HepG2 (cell line): ENCODE measurements around the gene WDR81. TPM values are rescaled to one million over a fixed set of nuclear protein-coding genes. Genes with fewer than 3 reads are reported as not detected.

ENCODE experiments used
- CBX5 ChIP-seq: sonication (generic); formaldehyde crosslinking; IDR thresholded peaks from 2 replicates; pipeline ENCODE4 v1.4.0; 2020; ENCODE audit warnings: missing genetic modification reagents, borderline replicate concordance
- EHMT2 ChIP-seq: fragments of 200-600 bp; sonication (generic); IDR thresholded peaks from 2 replicates; pipeline ENCODE4 v1.7.0; 2017; ENCODE audit warnings: antibody characterized with exemption, low read depth, low read length, borderline replicate concordance
- MEIS2 ChIP-seq: sonication (generic); formaldehyde crosslinking; IDR thresholded peaks from 2 replicates; pipeline ENCODE4 v1.9.0; 2021; ENCODE audit warnings: mild to moderate bottlenecking, missing genetic modification reagents
- NCOR1 ChIP-seq: fragments of 200-600 bp; sonication (generic); IDR thresholded peaks from 2 replicates; pipeline ENCODE4 v1.7.0; 2017; ENCODE audit warnings: antibody characterized with exemption, low read length, borderline replicate concordance
- NFE2L1 ChIP-seq: sonication (generic); formaldehyde crosslinking; IDR thresholded peaks from 2 replicates; pipeline ENCODE4 v1.4.0; 2020; ENCODE audit warnings: missing genetic modification reagents, mild to moderate bottlenecking, borderline replicate concordance
- RAD21 ChIP-seq: fragments of 450-650 bp; formaldehyde crosslinking; IDR thresholded peaks from 2 replicates; pipeline ENCODE4 v1.5.0; 2020; ENCODE audit warnings: mild to moderate bottlenecking
- RFX5 ChIP-seq: IDR thresholded peaks from 2 replicates; pipeline ENCODE4 v1.6.1; 2011; ENCODE audit warnings: low read depth, low read length, improper control_type of control experiment
- SMAD3 ChIP-seq: sonication (generic); formaldehyde crosslinking; IDR thresholded peaks from 2 replicates; pipeline ENCODE4 v1.4.0; 2020; ENCODE audit warnings: missing genetic modification reagents
- TCF7L2 ChIP-seq: IDR thresholded peaks from 2 replicates; pipeline ENCODE4 v1.6.1; 2011; ENCODE audit warnings: mild to moderate bottlenecking, low read depth, low read length, moderate library complexity
- TMF1 ChIP-seq: sonication (generic); formaldehyde crosslinking; IDR thresholded peaks from 2 replicates; pipeline ENCODE4 v1.8.1; 2022; ENCODE audit warnings: low read depth, missing genetic modification reagents
- ZBTB8A ChIP-seq: sonication (generic); formaldehyde crosslinking; IDR thresholded peaks from 2 replicates; pipeline ENCODE4 v1.4.0; 2020; ENCODE audit warnings: mild to moderate bottlenecking, low read depth, missing genetic modification reagents, borderline replicate concordance
- ZKSCAN1 ChIP-seq: fragments of 150-350 bp; IDR thresholded peaks from 2 replicates; pipeline ENCODE4 v1.6.1; 2014; ENCODE audit warnings: low read length
- ZKSCAN8 ChIP-seq: IDR thresholded peaks from 2 replicates; pipeline ENCODE4 v1.6.1; 2016; ENCODE audit warnings: borderline replicate concordance, missing genetic modification reagents, missing compliant biosample characterization
- ZNF12 ChIP-seq: sonication (generic); formaldehyde crosslinking; IDR thresholded peaks from 2 replicates; pipeline ENCODE4 v1.5.0; 2020; ENCODE audit warnings: missing genetic modification reagents
- ZNF180 ChIP-seq: sonication (generic); formaldehyde crosslinking; IDR thresholded peaks from 2 replicates; pipeline ENCODE4 v1.4.0; 2020; ENCODE audit warnings: low read depth, missing genetic modification reagents, borderline replicate concordance
- ZNF225 ChIP-seq: sonication (generic); formaldehyde crosslinking; IDR thresholded peaks from 2 replicates; pipeline ENCODE4 v1.4.0; 2020; ENCODE audit warnings: mild to moderate bottlenecking, missing genetic modification reagents
- ZNF253 ChIP-seq: sonication (generic); formaldehyde crosslinking; IDR thresholded peaks from 2 replicates; pipeline ENCODE4 v1.8.0; 2022; ENCODE audit warnings: mild to moderate bottlenecking, missing genetic modification reagents, borderline replicate concordance
- ZNF30 ChIP-seq: sonication (generic); formaldehyde crosslinking; IDR thresholded peaks from 2 replicates; pipeline ENCODE4 v1.5.0; 2020; ENCODE audit warnings: mild to moderate bottlenecking, missing genetic modification reagents
- ZNF383 ChIP-seq: sonication (generic); formaldehyde crosslinking; IDR thresholded peaks from 2 replicates; pipeline ENCODE4 v1.4.0; 2020; ENCODE audit warnings: missing genetic modification reagents, mild to moderate bottlenecking, borderline replicate concordance
- ZNF546 ChIP-seq: sonication (generic); formaldehyde crosslinking; conservative IDR thresholded peaks from 2 replicates; pipeline ENCODE4 v1.8.1; 2023; ENCODE audit warnings: mild to moderate bottlenecking, missing genetic modification reagents
- ZNF549 ChIP-seq: sonication (generic); formaldehyde crosslinking; IDR thresholded peaks from 2 replicates; pipeline ENCODE4 v1.5.0; 2020; ENCODE audit warnings: missing genetic modification reagents
- ZNF605 ChIP-seq: sonication (generic); formaldehyde crosslinking; IDR thresholded peaks from 2 replicates; pipeline ENCODE4 v1.8.0; 2022; ENCODE audit warnings: mild to moderate bottlenecking, missing genetic modification reagents
- ZSCAN20 ChIP-seq: sonication (generic); formaldehyde crosslinking; IDR thresholded peaks from 2 replicates; pipeline ENCODE4 v1.4.0; 2020; ENCODE audit warnings: missing genetic modification reagents, mild to moderate bottlenecking, borderline replicate concordance
- polyA plus RNA-seq, 8 experiments: library from polyadenylated mRNA; depleted of rRNA in 3 of 8; stranded (reverse) in 7 of 8; unstranded in 1 of 8; fragments of >200 nt; fragmentation: Illumina TruSeq in 4 of 8; extraction: Trizol in 4 of 8; gene quantifications; 2 replicates each; pipeline versions ENCODE4 v1.2.1 to v1.2.3, GENCODE V29; 2011 to 2016; ENCODE audit warnings: low read depth in 4 of 8, missing spikeins in 1 of 8, mixed read lengths in 1 of 8; ENCODE audit not compliant: insufficient read depth in 1 of 8
- total RNA-seq, 5 experiments: library from RNA; depleted of rRNA; stranded (reverse); fragments of >200 nt; fragmentation: Illumina TruSeq; extraction: Trizol; gene quantifications; 2 replicates each; pipeline ENCODE4 v1.2.3, GENCODE V29; 2016; ENCODE audit warnings: low read depth in 1 of 5
- TF ChIP-seq, protein P1 (sequence below): sonication (generic); formaldehyde crosslinking; IDR thresholded peaks from 2 replicates; pipeline ENCODE4 v1.4.0; 2020; ENCODE audit warnings: mild to moderate bottlenecking, missing genetic modification reagents
- TF ChIP-seq, protein P2 (sequence below): sonication (generic); formaldehyde crosslinking; IDR thresholded peaks from 2 replicates; pipeline ENCODE4 v1.4.0; 2020; ENCODE audit warnings: missing genetic modification reagents

The WDR81 gene
- total and polyA plus RNA-seq, 2 of the 13 experiments (the other 11 are each of a cell fraction or from before 2014, with no cell fraction given): 9.1 to 16.7 TPM

DNA sequence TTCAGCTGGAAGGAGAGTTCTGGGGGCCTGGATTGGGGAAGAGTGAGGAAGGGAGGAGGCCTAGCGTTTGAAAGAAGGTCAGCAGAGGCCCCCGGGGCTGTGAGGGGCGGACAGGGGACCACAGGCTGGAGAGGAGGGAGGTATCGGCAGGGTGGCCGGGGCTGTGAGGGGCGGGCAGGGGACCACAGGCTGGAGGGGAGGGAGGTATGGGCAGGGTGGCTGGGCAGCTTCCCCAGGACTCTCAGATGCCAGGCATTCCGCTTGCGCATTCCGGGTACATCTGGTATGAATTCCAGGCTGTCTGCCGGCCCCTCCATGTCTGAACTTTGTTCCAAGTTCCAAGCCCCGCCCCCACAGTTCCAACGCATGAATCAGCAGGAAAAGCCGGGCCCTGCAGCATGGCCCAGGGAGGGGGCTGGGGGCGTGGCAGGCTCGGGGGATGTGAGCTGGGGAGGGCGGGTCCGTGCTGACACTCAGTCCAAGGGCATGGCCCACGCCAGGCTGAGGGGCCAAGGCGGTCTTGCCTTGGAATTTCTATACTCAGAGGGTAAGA is 10.0 kb upstream of the WDR81 start (continued):
- TF ChIP-seq, protein P1, sequence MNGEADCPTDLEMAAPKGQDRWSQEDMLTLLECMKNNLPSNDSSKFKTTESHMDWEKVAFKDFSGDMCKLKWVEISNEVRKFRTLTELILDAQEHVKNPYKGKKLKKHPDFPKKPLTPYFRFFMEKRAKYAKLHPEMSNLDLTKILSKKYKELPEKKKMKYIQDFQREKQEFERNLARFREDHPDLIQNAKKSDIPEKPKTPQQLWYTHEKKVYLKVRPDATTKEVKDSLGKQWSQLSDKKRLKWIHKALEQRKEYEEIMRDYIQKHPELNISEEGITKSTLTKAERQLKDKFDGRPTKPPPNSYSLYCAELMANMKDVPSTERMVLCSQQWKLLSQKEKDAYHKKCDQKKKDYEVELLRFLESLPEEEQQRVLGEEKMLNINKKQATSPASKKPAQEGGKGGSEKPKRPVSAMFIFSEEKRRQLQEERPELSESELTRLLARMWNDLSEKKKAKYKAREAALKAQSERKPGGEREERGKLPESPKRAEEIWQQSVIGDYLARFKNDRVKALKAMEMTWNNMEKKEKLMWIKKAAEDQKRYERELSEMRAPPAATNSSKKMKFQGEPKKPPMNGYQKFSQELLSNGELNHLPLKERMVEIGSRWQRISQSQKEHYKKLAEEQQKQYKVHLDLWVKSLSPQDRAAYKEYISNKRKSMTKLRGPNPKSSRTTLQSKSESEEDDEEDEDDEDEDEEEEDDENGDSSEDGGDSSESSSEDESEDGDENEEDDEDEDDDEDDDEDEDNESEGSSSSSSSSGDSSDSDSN (CRISPR knock-in tag): no peak
- TF ChIP-seq TCF7L2 (no peak), ZNF12 (CRISPR knock-in tag) (no peak), ZSCAN20 (CRISPR knock-in tag) (no peak), NFE2L1 (CRISPR knock-in tag) (peak; percentile 48; the same call in 1 of the 2 replicates), NCOR1 (peak; percentile 84; the same call in 1 of the 2 replicates), ZNF253 (no peak), ZNF605 (no peak), ZNF180 (CRISPR knock-in tag) (no peak), CBX5 (CRISPR knock-in tag) (0 out of 2 replicates have a peak, but pooled peaks have one; percentile 15), ZNF225 (CRISPR knock-in tag) (no peak; the same call in 1 of the 2 replicates), EHMT2 (no peak), ZNF546 (CRISPR knock-in tag) (no peak), TMF1 (CRISPR knock-in tag) (no peak), ZNF30 (CRISPR knock-in tag) (no peak), ZKSCAN1 (no peak), ZKSCAN8 (CRISPR knock-in tag) (no peak), RFX5 (no peak; the same call in 1 of the 2 replicates), RAD21 (CRISPR knock-in tag) (no peak), ZBTB8A (CRISPR knock-in tag) (no peak), MEIS2 (CRISPR knock-in tag) (peak; percentile 50; the same call in 1 of the 2 replicates), ZNF549 (CRISPR knock-in tag) (no peak), ZNF383 (CRISPR knock-in tag) (no peak), SMAD3 (CRISPR knock-in tag) (0 out of 2 replicates have a peak, but pooled peaks have one; percentile 40)
- TF ChIP-seq, protein P2, sequence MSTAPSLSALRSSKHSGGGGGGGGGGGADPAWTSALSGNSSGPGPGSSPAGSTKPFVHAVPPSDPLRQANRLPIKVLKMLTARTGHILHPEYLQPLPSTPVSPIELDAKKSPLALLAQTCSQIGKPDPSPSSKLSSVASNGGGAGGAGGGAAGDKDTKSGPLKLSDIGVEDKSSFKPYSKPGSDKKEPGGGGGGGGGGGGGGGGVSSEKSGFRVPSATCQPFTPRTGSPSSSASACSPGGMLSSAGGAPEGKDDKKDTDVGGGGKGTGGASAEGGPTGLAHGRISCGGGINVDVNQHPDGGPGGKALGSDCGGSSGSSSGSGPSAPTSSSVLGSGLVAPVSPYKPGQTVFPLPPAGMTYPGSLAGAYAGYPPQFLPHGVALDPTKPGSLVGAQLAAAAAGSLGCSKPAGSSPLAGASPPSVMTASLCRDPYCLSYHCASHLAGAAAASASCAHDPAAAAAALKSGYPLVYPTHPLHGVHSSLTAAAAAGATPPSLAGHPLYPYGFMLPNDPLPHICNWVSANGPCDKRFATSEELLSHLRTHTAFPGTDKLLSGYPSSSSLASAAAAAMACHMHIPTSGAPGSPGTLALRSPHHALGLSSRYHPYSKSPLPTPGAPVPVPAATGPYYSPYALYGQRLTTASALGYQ (CRISPR knock-in tag): 0 out of 2 replicates have a peak, but pooled peaks have one; percentile 25
